HCEC 1CT (cell line): ENCODE measurements around the gene LSP1.

Experiments
- DNase-seq: peaks from one replicate; pipeline ENCODE4 v3.0.0-alpha.2; 2017

Gene LSP1

GRCh38 chr11:1919391-1920127 lies 66.7 kb downstream of the LSP1 start, which contains the start of gene TNNT3:
TSS of gene TNNT3 (plus strand) at chr11:1919703. CDS start at chr11:1922875, 3,172 bp downstream.
- no peak for DNase-seq

GRCh38 chr11:1920128-1920908 lies 67.4 kb downstream of the LSP1 start:
- no peak for DNase-seq

- DNase-seq = no peak
Observed at GRCh38 chr11:1920909-1921573, 68.2 kb downstream of the LSP1 start.

- DNase-seq = no peak
Observed at GRCh38 chr11:1921574-1922141, 68.8 kb downstream of the LSP1 start.

- no peak for DNase-seq
Observed at GRCh38 chr11:1922481-1923081, 69.7 kb downstream of the LSP1 start.

GRCh38 chr11:1923201-1923956 lies 70.5 kb downstream of the LSP1 start:
- no peak for DNase-seq

- DNase-seq = no peak
Observed at GRCh38 chr11:1924181-1924580, 71.3 kb downstream of the LSP1 start.

- DNase-seq = no peak
Observed at GRCh38 chr11:1924646-1925372, 71.9 kb downstream of the LSP1 start.

GRCh38 chr11:1925373-1926155 lies 72.7 kb downstream of the LSP1 start:
- no peak for DNase-seq

GRCh38 chr11:1926156-1927025 lies 73.5 kb downstream of the LSP1 start:
- DNase-seq = no peak

- DNase-seq = no peak
Observed at GRCh38 chr11:1927026-1927847, 74.4 kb downstream of the LSP1 start.

- DNase-seq = no peak
Observed at GRCh38 chr11:1927848-1928469, 75.1 kb downstream of the LSP1 start.

GRCh38 chr11:1928470-1928890 lies 75.6 kb downstream of the LSP1 start:
- no peak for DNase-seq

- no peak for DNase-seq
Observed at GRCh38 chr11:1928891-1929541, 76.1 kb downstream of the LSP1 start.

- no peak for DNase-seq
Observed at GRCh38 chr11:1929621-1930461, 77.0 kb downstream of the LSP1 start.

GRCh38 chr11:1930462-1930830 lies 77.6 kb downstream of the LSP1 start:
- DNase-seq = no peak
